ENCODE results near the gene THEMIS.

The THEMIS gene

DNA sequence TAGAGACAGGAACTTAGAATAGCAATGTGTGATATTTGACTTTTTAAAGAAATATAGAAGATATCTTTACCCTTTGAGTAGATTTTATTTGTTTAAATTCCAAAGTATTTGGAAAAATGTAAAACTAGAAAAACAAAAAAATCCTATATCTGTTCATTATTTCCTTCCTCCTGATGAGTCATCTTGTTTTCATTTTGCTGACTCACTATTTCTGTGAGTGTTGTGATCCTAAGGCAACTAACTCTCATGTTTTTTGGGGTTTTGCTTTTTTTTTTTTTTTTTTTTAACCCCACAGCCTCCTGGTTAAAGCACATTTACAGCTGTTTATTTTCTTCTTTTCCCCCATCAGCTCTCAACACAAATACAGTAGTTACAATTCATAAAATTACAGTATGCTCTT, 37.8 kb upstream of the THEMIS start:
- Histone ChIP-seq H3K79me2 (ENCODE audit: insufficient read depth, low read length) (no peaks in the 10 kb centered on the region), H3K9me2 (ENCODE audit: low read depth, low read length) (no peaks in the 10 kb centered on the region), H3K27me3 (ENCODE audit: insufficient read depth, low read length) (no peaks in the 10 kb centered on the region), H4K20me1 (ENCODE audit: insufficient read depth, low read length) (no peaks in the 10 kb centered on the region), H3K4me1 (ENCODE audit: insufficient read depth, low read length, severe bottlenecking) (no peaks in the 10 kb centered on the region), H2AFZ (ENCODE audit: low read length) (no peak overlapping the region), H3K9ac (ENCODE audit: low read length) (no peak overlapping the region), H3K27ac (ENCODE audit: low read depth, low read length, poor library complexity, severe bottlenecking) (no peak overlapping the region), H3K9me3 (ENCODE audit: low read length) (no peaks in the 10 kb centered on the region), H3K4me3 (ENCODE audit: low read depth, low read length, poor library complexity, severe bottlenecking) (no peak overlapping the region), H3K36me3 (ENCODE audit: insufficient read depth, low read length) (no peaks in the 10 kb centered on the region), H3F3A (ENCODE audit: insufficient read depth, low read length) (no peaks in the 10 kb centered on the region), H3K4me2 (ENCODE audit: low read length) (no peak overlapping the region)
- TF ChIP-seq, protein P1, sequence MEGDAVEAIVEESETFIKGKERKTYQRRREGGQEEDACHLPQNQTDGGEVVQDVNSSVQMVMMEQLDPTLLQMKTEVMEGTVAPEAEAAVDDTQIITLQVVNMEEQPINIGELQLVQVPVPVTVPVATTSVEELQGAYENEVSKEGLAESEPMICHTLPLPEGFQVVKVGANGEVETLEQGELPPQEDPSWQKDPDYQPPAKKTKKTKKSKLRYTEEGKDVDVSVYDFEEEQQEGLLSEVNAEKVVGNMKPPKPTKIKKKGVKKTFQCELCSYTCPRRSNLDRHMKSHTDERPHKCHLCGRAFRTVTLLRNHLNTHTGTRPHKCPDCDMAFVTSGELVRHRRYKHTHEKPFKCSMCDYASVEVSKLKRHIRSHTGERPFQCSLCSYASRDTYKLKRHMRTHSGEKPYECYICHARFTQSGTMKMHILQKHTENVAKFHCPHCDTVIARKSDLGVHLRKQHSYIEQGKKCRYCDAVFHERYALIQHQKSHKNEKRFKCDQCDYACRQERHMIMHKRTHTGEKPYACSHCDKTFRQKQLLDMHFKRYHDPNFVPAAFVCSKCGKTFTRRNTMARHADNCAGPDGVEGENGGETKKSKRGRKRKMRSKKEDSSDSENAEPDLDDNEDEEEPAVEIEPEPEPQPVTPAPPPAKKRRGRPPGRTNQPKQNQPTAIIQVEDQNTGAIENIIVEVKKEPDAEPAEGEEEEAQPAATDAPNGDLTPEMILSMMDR (IDR thresholded peaks at IDR 0.05; ENCODE audit: low read length) = no peak
- no peak for TF ChIP-seq EZH2 (IDR thresholded peaks at IDR 0.05; ENCODE audit: borderline replicate concordance, low read length)

DNA sequence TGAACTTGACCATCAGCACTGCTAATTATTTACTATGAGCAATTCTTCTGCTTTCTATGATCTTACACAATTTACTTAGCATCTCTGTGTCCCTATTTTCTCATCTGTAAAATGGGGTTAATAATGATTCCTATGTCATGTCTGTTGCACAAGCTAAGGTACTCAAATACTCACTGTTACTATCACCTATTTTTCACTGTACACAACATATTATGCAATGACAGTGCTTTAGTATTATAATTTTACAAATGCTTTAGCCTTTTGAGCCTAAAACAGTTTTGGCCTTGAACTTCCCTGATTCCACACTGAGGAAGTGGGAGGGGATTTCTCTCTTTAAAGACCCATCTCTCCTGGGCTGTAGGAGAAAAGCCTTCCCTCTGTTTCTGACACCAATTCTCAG, 36.9 kb upstream of the THEMIS start:
- no peaks in the 10 kb centered on the region for H3K36me3 ChIP-seq (ENCODE audit: insufficient read depth, low read length)
- TF ChIP-seq, protein P1 (IDR thresholded peaks at IDR 0.05; ENCODE audit: low read length) = no peak
- no peak for TF ChIP-seq EZH2 (IDR thresholded peaks at IDR 0.05; ENCODE audit: borderline replicate concordance, low read length)
- no peak overlapping the region for H3K4me2 ChIP-seq (ENCODE audit: low read length)
- H3K4me1 ChIP-seq (ENCODE audit: insufficient read depth, low read length, severe bottlenecking) = no peaks in the 10 kb centered on the region
- H3K9me2 ChIP-seq (ENCODE audit: low read depth, low read length) = no peaks in the 10 kb centered on the region
- H3K4me3 ChIP-seq (ENCODE audit: low read depth, low read length, poor library complexity, severe bottlenecking) = no peak overlapping the region
- H3F3A ChIP-seq (ENCODE audit: insufficient read depth, low read length) = no peaks in the 10 kb centered on the region
- no peak overlapping the region for H3K9ac ChIP-seq (ENCODE audit: low read length)
- H2AFZ ChIP-seq (ENCODE audit: low read length) = no peak overlapping the region
- H4K20me1 ChIP-seq (ENCODE audit: insufficient read depth, low read length) = no peaks in the 10 kb centered on the region
- H3K79me2 ChIP-seq (ENCODE audit: insufficient read depth, low read length) = no peaks in the 10 kb centered on the region
- H3K9me3 ChIP-seq (ENCODE audit: low read length) = peaks cover 2% of the 10 kb centered on the region; the same call in 1 of the 2 replicates
- H3K27ac ChIP-seq (ENCODE audit: low read depth, low read length, poor library complexity, severe bottlenecking) = no peak overlapping the region
- no peaks in the 10 kb centered on the region for H3K27me3 ChIP-seq (ENCODE audit: insufficient read depth, low read length)

DNA sequence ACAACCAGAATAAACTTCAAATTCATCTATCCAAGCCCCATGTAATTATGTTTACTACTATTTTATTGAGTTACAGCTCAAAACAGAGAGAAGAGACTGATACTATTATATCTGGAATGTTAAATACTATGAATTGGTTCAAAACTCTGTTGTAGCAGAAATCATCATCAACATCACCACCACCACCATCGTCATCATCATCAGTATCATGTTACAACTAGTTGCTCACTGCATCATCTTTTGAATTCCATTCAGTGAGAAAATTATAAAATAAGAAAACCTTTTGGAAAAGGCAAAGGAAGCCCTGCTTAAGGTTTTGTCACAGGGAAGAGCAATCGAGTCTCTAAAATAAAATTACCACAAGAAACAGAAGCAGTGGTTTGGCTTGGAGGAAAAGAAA, 36.2 kb upstream of the THEMIS start:
- no peaks in the 10 kb centered on the region for H3K9me2 ChIP-seq (ENCODE audit: low read depth, low read length)
- TF ChIP-seq, protein P1 (IDR thresholded peaks at IDR 0.05; ENCODE audit: low read length) = no peak
- no peak for TF ChIP-seq EZH2 (IDR thresholded peaks at IDR 0.05; ENCODE audit: borderline replicate concordance, low read length)
- no peaks in the 10 kb centered on the region for H3K79me2 ChIP-seq (ENCODE audit: insufficient read depth, low read length)
- H3K36me3 ChIP-seq (ENCODE audit: insufficient read depth, low read length) = no peaks in the 10 kb centered on the region
- no peak overlapping the region for H3K4me3 ChIP-seq (ENCODE audit: low read depth, low read length, poor library complexity, severe bottlenecking)
- H4K20me1 ChIP-seq (ENCODE audit: insufficient read depth, low read length) = no peaks in the 10 kb centered on the region
- peaks cover 2% of the 10 kb centered on the region; the same call in 1 of the 2 replicates for H3K9me3 ChIP-seq (ENCODE audit: low read length)
- no peaks in the 10 kb centered on the region for H3K4me1 ChIP-seq (ENCODE audit: insufficient read depth, low read length, severe bottlenecking)
- no peak overlapping the region for H3K4me2 ChIP-seq (ENCODE audit: low read length)
- no peaks in the 10 kb centered on the region for H3K27me3 ChIP-seq (ENCODE audit: insufficient read depth, low read length)
- H3F3A ChIP-seq (ENCODE audit: insufficient read depth, low read length) = no peaks in the 10 kb centered on the region
- no peak overlapping the region for H3K27ac ChIP-seq (ENCODE audit: low read depth, low read length, poor library complexity, severe bottlenecking)
- H2AFZ ChIP-seq (ENCODE audit: low read length) = no peak overlapping the region
- no peak overlapping the region for H3K9ac ChIP-seq (ENCODE audit: low read length)

Data from OCI-LY1 (cell line).